NCI-H2227 (cell line): ENCODE data around the gene DMTF1.
A peak's percentile ranks its signal among the peaks of the same experiment; 100 is the strongest.

Experiments used
- DNase-seq: peaks from one replicate; lab custom pipeline; 2025; ENCODE audit not compliant: unreplicated experiment; lab: John Stamatoyannopoulos, UW

The DMTF1 gene

GRCh38 chr7:87144173-87144657 is 8.0 kb upstream of the DMTF1 start:
- DNase-seq: no peak

DNA sequence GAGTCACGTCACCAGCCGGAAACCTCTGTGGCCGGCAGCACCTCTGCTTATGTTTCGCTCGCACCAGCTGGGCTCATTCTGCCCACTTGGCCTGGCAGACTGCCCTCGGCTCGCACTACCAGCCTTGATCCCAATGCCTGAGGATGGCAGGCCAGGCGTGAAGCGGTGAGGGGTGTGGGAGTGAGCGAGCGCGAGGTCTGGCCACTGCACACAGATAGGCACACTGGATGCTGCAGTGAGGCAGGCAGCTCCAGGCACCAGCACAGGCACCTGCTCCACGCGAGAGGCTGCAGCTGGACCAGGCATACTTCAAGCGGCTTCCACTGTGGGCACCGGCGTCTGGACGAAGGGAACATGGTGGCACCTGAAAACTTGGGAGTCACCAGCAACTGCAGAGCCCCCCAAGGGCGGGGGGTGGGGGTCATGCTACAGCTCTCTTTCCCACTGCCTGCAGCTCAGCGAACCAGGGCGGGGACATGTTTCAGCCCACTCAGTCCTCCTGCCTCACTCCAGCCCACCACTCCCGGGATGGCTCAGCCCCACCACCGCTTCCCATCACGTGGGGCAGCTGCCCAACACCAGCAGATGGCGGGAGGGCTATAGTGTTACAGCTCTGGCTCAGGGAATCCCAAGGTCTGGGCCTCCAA is 5.4 kb upstream of the DMTF1 start:
- DNase-seq: no peak

GRCh38 chr7:87147500-87147899 is 4.8 kb upstream of the DMTF1 start:
- no peak for DNase-seq

GRCh38 chr7:87148332-87148955 is 3.8 kb upstream of the DMTF1 start:
- DNase-seq: peak; percentile 43

- no peak for DNase-seq
These were observed 1.1 kb upstream of the DMTF1 start for GRCh38 chr7:87151002-87151728.

- no peak for DNase-seq
These were observed 533 bp upstream of the DMTF1 start for GRCh38 chr7:87151729-87152111.

DNA sequence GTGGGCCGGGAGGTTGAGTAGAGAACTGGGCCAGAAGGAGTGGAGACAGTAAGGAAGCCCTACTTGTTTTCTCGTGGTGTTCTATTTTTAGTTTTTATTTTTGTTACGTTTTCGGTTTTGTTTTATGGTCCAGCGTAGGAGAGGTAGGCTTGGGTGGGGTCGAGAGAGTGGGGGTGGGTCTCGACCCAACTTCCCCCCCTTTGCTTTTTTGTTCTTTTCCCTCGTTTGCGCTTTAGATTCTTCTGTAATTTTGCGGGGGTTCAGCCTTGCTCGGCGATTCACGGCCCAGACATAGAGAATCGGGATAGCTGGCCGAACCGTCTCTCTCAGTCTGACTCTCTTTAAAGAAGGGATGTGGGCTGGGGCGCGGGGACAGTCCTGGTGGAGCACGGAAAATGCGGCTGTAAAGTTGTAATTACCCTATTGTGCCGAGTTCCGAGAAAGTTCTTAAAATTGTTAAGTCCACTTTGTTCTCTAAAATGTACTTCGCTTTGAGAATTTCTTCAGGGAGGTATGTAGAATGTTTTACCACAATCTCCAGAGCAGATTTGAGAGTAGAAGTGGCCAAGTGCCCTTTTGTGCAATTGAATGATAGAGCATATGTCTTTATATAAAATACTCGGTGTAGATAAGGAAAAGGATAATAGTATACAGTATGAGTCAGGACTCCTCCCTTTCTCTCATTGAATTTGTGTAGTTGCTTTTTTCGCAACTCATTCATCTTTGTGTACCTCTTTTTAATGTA is 816 bp downstream of the DMTF1 start:
- DNase-seq: peak; percentile 49

- DNase-seq: no peak
These were observed 1.9 kb downstream of the DMTF1 start for GRCh38 chr7:87154166-87154565.

DNA sequence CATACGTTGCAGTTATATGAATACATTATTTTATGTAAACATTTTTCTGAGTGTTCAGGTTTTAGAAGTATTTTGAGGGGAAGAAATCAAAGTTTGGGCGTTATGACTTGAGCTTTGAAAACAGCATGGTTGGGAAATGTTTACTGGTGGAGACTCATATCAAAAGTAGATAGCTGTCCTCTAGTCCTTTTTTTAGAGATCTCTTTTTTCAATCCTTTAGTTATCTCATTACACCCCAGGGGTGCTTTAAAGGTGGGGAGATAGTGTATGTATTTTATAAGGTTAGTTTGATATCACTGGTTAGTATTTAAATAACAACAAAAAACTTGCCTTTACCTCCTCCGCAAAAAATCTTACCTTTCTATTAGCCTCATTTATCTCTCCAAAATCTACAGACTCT is 2.3 kb downstream of the DMTF1 start:
- DNase-seq: no peak

GRCh38 chr7:87155788-87156187 is 3.5 kb downstream of the DMTF1 start:
- no peak for DNase-seq

GRCh38 chr7:87156709-87157108 is 4.5 kb downstream of the DMTF1 start:
- DNase-seq: no peak

DNA sequence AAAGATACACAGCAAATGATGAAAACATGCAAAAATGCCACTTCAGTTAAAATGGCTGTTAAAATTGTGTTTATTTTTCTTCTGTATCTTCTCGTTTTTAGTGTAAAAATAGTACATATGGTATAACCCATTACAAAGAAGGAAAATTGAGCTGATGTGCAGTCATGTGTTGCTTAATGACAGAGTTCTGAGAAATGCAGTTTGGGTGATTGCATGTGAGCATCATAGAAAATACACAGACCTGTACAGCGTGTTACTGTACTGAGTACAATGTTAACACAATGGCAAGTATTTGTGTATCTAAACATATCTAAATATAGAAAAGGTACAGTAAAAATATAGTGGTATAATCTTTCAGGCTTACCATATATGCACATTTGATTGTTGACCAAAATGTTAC is 7.3 kb downstream of the DMTF1 start:
- no peak for DNase-seq

DNA sequence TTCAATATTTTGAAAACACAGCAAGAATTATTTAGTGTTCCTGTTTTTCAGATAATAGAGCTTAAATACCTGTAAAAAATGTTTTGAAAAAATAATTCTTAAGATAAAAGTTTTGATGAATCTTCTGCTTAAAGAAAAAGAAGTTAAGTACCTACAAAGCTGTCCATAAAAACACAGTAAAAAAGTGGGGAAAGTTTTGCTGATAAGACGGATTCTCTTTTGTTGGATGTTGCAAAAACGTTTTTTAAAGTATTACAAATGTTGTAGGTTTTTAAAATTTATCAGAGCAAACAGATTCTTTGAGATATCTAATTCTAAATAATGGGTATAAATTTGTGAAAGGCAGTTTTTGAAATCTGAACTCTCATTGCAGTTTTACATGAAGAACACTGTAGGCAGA is 12.2 kb downstream of the DMTF1 start:
- no peak for DNase-seq

DNA sequence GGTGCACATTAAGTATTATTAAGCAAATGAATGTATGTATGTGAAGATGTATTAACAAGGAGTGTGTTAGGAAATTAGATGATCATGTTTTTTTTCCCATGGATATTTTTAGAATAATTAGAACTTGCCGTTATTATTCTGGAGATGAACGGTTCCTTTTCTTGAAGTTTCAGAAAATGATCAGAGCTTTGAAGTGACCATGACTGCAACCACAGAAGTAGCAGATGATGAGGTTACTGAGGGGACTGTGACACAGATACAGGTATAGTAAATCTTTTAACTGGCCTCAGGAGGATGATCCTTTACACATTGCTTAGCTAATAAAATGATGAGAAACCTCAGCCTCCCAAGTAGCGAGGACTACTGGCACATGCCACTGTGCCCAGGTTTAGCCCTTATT is 18.6 kb downstream of the DMTF1 start:
- no peak for DNase-seq

GRCh38 chr7:87171282-87171934 is 19.2 kb downstream of the DMTF1 start:
- DNase-seq: no peak

DNA sequence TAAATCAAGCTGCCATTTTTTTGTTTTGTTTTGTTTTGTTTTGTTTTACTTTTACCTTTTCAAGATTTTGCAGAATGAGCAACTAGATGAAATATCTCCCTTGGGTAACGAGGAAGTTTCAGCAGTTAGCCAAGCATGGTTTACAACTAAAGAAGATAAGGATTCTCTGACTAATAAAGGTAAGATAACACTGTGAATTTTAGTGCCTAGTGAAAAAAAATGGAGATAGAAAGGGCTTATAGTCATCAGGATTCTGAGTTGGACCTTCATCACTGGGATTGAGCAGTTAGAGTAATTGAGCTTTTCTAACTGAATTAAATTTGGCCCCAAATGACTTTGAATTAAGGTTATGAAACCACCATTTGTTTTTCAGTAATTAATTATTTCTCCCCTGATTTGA is 21.2 kb downstream of the DMTF1 start:
- DNase-seq: no peak

DNA sequence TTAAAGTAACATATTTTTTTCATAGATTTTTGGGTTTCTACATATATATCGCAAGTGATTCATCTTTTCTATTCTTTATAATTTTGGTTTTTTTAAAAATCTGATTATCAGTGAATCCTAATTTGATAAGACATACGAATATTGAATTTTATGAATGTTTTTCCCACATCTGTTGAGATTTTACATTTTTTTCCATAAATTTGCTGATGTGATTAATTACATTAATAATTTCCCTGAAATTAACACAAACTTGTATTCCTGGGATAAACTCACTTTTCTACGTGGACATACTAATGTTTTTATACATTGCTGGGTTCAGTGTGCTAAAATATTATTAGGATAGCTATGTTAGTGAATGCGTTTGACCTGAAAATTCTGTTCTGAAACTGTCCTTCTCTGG is 26.1 kb downstream of the DMTF1 start:
- DNase-seq: no peak

GRCh38 chr7:87179180-87179579 is 26.9 kb downstream of the DMTF1 start:
- no peak for DNase-seq

DNA sequence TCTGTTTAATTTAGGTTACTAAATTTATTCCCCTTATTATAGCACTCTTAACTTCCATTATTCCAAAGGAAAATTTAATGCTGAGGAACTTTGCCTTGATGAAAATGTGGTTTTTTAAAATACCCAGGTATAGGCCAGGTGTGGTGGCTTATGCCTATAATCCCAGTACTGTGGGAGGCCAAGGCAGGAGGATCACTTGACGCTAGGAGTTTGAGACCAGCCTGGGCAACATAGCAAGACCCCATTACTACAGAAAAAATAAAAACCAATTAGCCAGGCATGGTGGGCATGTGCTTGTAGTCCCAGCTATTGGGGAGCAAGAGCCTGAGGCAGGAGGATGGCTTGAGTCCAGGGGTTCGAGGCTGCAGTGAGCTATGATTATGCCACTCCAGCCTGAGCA is 34.9 kb downstream of the DMTF1 start:
- DNase-seq: no peak

DNA sequence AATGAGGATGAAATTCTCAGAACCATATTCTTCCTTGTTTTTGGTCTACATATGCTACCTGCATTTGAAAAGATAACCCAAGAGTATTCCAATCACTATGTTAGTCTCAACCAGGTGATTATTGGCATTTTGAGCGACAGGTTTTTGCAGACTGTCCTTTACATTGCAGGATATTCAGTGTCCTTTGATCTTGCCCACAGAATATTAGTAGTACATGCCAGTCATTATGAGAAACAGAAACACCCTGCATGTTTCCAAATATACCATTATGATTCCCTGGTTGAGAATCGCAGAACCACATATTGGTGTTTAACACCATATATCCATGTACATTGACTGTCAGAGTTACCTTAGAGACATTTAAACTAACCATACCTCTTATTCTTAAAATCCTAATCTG is 36.7 kb downstream of the DMTF1 start:
- no peak for DNase-seq

DNA sequence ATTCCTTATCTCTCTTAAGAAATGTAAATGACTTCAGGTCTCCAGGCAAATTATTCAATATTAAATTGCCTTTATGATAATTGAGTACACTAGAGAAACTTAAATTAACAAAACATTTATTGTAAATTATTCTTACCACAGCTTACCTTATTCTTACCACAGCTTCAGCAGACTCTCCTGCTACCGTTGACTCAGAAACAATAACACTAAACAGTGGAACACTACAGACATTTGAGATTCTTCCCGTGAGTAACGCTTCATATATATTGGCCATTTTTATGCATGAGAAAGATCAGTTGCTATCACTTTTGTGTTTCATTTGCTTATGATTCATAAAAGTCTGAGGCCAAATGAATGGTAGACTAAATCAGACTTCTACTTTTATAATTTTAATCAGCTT is 38.5 kb downstream of the DMTF1 start:
- DNase-seq: no peak
